Articular chondrocyte of knee joint (primary cell): ENCODE data around the gene IFNB1. TPM values are rescaled to one million over a fixed set of nuclear protein-coding genes. Genes with fewer than 3 reads are reported as not detected.

ENCODE experiments used
- small RNA-seq: library from RNA; depleted of rRNA; stranded (forward); fragments of <200 nt; gene quantifications from one replicate; pipeline ENCODE3, GENCODE V24; 2012
- total RNA-seq: library from RNA; depleted of rRNA; stranded (reverse); fragments of >200 nt; gene quantifications from 2 replicates; pipeline ENCODE4 v1.2.3, GENCODE V29; 2012

Gene IFNB1
- not detected in 2 replicates for total RNA-seq

DNA sequence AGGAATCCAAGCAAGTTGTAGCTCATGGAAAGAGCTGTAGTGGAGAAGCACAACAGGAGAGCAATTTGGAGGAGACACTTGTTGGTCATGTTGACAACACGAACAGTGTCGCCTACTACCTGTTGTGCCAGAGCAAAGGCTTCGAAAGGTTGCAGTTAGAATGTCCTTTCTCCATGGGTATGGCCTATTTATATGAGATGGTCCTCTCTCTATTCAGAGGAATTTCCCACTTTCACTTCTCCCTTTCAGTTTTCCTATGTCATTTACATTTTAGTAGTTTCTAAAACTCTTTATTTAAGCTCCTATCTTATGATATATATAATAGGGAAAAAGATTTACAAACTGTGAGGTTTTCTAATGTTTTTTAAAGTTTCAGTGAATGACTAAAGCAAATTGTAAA, at the start of gene IFNB1:
TSS of gene IFNB1 (minus strand) at position 162 of the 400 bp plus-strand sequence. CDS start at position 89, 73 bp downstream.

DNA sequence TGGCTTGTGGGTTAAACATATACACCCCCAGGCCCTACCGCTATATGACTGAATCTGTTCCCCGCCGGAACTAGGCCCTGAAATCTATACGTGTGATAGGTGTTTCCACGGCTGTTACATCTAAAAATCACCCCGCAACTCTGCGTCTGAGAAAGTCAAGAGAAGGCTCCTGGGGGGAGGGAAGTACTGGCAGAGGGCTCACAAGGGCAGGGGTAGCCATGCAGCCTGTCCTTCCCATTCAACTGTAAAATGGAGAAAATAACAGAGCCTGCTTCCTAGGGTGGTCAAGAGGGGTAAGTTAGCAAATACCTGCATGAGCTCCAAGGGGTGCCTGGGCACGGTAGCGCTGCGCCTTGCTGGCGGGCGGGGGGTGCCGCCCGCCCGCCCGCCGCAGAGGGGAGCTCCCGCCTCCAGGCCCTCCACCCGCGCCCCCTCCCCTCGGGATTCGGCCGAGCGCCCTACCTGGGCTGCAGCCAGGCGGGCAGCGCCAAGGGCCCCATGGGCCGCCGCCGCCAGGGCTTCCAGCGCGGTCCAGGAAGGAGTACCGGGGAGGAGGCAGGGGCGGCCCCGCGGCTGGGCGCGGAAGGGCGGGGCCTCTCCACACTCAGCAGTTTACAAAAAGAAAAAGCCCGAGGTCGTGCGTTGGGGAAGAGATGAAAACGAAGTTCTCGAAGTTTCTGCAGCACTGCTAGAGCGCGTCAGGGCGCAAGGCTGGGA, 46.5 kb downstream of the IFNB1 start, which contains the start of gene HACD4:
TSS of gene HACD4 (minus strand) at position 550 of the 717 bp plus-strand sequence. CDS start at position 500, 50 bp downstream.

Small RNA genes within 50 kb of the gene (small RNA-seq; reads per million reads assigned to genes)
- not detected for gene IFNWP4

Other genes with a start within 250 kb of the IFNB1 start
- gene HACD4, start 46.3 kb downstream of the IFNB1 start, total RNA-seq = 13.3 and 17.2 TPM in 2 replicates
- gene IFNW1, start 63.9 kb upstream of the IFNB1 start, total RNA-seq = not detected in 2 replicates
- gene IFNA21, start 88.7 kb upstream of the IFNB1 start, total RNA-seq = not detected in 2 replicates
- not detected in 2 replicates for gene IFNA4, start 109.6 kb upstream of the IFNB1 start, total RNA-seq
- gene IFNA7, start 124.3 kb upstream of the IFNB1 start, total RNA-seq = not detected in 2 replicates
- not detected in 2 replicates for gene IFNA10, start 129.2 kb upstream of the IFNB1 start, total RNA-seq
- not detected in 2 replicates for gene IFNA16, start 139.4 kb upstream of the IFNB1 start, total RNA-seq
- gene IFNA17, start 150.3 kb upstream of the IFNB1 start, total RNA-seq = not detected in 2 replicates
- not detected in 2 replicates for gene IFNA14, start 162.1 kb upstream of the IFNB1 start, total RNA-seq
- gene IFNA5, start 227.4 kb upstream of the IFNB1 start, total RNA-seq = 0.13 TPM in 1 of 2 replicates, not detected in the other